Measurements from ENCODE around the gene KCND2.

DNA sequence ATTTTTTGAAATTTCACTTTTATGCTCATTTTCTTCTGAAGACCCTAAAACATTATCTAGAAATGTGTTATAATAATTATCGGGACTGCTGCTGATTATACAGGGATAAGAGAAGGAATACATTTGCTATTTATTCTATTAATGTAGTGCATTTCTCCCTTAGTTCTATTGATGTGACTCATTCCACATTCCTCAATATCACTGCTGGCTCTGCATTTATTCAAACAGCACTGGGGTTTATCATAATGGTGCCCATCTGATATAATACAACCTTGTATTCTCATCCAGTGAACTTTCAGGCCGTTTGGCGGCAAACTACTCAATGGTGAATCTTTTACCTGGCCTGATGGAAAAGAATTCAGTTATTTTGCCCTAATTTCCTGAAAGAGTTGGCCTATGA, 7.8 kb downstream of the KCND2 start:
- TF ChIP-seq CEBPB (IDR thresholded peaks at IDR 0.05): no peak
- TF ChIP-seq RNF2 (IDR thresholded peaks at IDR 0.05; ENCODE audit: borderline replicate concordance, low read depth): no peak
- TF ChIP-seq, protein P1, sequence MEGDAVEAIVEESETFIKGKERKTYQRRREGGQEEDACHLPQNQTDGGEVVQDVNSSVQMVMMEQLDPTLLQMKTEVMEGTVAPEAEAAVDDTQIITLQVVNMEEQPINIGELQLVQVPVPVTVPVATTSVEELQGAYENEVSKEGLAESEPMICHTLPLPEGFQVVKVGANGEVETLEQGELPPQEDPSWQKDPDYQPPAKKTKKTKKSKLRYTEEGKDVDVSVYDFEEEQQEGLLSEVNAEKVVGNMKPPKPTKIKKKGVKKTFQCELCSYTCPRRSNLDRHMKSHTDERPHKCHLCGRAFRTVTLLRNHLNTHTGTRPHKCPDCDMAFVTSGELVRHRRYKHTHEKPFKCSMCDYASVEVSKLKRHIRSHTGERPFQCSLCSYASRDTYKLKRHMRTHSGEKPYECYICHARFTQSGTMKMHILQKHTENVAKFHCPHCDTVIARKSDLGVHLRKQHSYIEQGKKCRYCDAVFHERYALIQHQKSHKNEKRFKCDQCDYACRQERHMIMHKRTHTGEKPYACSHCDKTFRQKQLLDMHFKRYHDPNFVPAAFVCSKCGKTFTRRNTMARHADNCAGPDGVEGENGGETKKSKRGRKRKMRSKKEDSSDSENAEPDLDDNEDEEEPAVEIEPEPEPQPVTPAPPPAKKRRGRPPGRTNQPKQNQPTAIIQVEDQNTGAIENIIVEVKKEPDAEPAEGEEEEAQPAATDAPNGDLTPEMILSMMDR (IDR thresholded peaks at IDR 0.05): no peak
- TF ChIP-seq EP300 (IDR thresholded peaks at IDR 0.05): no peak
- TF ChIP-seq POLR2A (IDR thresholded peaks at IDR 0.05; ENCODE audit: low read length): no peak
- TF ChIP-seq, protein P2, sequence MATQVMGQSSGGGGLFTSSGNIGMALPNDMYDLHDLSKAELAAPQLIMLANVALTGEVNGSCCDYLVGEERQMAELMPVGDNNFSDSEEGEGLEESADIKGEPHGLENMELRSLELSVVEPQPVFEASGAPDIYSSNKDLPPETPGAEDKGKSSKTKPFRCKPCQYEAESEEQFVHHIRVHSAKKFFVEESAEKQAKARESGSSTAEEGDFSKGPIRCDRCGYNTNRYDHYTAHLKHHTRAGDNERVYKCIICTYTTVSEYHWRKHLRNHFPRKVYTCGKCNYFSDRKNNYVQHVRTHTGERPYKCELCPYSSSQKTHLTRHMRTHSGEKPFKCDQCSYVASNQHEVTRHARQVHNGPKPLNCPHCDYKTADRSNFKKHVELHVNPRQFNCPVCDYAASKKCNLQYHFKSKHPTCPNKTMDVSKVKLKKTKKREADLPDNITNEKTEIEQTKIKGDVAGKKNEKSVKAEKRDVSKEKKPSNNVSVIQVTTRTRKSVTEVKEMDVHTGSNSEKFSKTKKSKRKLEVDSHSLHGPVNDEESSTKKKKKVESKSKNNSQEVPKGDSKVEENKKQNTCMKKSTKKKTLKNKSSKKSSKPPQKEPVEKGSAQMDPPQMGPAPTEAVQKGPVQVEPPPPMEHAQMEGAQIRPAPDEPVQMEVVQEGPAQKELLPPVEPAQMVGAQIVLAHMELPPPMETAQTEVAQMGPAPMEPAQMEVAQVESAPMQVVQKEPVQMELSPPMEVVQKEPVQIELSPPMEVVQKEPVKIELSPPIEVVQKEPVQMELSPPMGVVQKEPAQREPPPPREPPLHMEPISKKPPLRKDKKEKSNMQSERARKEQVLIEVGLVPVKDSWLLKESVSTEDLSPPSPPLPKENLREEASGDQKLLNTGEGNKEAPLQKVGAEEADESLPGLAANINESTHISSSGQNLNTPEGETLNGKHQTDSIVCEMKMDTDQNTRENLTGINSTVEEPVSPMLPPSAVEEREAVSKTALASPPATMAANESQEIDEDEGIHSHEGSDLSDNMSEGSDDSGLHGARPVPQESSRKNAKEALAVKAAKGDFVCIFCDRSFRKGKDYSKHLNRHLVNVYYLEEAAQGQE (IDR thresholded peaks at IDR 0.05): no peak
- TF ChIP-seq SMC3 (IDR thresholded peaks at IDR 0.05): no peak
- TF ChIP-seq, protein P3, sequence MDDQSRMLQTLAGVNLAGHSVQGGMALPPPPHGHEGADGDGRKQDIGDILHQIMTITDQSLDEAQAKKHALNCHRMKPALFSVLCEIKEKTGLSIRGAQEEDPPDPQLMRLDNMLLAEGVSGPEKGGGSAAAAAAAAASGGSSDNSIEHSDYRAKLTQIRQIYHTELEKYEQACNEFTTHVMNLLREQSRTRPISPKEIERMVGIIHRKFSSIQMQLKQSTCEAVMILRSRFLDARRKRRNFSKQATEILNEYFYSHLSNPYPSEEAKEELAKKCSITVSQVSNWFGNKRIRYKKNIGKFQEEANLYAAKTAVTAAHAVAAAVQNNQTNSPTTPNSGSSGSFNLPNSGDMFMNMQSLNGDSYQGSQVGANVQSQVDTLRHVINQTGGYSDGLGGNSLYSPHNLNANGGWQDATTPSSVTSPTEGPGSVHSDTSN (IDR thresholded peaks at IDR 0.05): no peak
- no peak for TF ChIP-seq ESRRA (IDR thresholded peaks at IDR 0.05; ENCODE audit: borderline replicate concordance, low read length)
- no peak for TF ChIP-seq JUN (IDR thresholded peaks at IDR 0.05)
- no peak for TF ChIP-seq ZC3H11A (IDR thresholded peaks at IDR 0.05)
- TF ChIP-seq KDM1A (IDR thresholded peaks at IDR 0.05; ENCODE audit: low read depth): no peak
- no peak for TF ChIP-seq NFE2L2 (conservative IDR thresholded peaks at IDR 0.05; ENCODE audit: low read length)
- TF ChIP-seq MAZ (IDR thresholded peaks at IDR 0.05; ENCODE audit: borderline replicate concordance, low read depth, low read length): no peak
